IPS-18c (cell line): ENCODE measurements around the gene BCLAF1.
"Not testable (repeated sequence)": the region's sequence is repeated elsewhere in the genome, so short reads cannot be mapped to it uniquely, and the experiment has no call there.

Experiments used
- H3K4me3 ChIP-seq: 2 replicates; pipeline ENCODE4 v1.7.0; 2013; ENCODE audit warnings: low read depth, mild to moderate bottlenecking, low read length, moderate library complexity; ENCODE audit not compliant: insufficient read depth
- H3K9me3 ChIP-seq: one replicate; pipeline ENCODE4 v1.6.1; 2013; ENCODE audit warnings: mild to moderate bottlenecking, low read length, moderate library complexity; ENCODE audit not compliant: control insufficient read depth, insufficient read depth

BCLAF1 gene

DNA sequence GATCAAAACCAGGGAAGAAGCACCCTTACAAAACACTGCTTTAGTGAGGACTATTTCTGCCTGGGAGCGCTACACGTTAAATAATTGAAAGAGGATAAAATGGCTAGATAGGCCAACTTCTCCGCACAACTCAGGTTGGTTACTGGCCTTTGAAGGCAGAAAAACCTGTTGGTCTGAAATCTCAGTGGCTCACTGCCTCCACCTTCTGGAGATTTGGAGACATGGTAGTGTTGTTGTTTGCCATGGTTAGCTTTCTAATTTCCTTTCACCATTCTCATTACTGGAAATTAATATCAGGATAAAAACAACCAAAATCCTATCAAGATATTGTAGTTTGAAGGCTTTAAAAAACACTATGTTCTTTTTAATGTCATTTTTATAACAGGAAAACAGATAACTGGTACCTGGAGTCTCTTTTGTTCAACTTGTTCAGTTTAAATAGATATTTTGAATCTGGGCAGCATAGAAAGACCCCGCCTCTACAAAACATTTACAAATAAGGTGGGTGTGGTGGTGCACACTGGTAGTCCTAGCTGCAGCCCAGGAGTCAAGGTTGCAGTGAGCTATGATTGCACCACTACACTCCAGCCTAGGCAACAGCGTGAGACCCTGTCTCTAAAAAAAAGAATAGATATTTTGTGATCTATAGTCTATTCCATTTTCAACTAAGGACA is 27.5 kb upstream of the BCLAF1 start:
- Histone ChIP-seq H3K4me3 (no peak overlapping the region), H3K9me3 (peaks cover 2% of the 10 kb centered on the region)

GRCh38 chr6:136315594-136315993 is 25.9 kb upstream of the BCLAF1 start:
- peaks cover 3% of the 10 kb centered on the region for H3K9me3 ChIP-seq
- no peak overlapping the region for H3K4me3 ChIP-seq

DNA sequence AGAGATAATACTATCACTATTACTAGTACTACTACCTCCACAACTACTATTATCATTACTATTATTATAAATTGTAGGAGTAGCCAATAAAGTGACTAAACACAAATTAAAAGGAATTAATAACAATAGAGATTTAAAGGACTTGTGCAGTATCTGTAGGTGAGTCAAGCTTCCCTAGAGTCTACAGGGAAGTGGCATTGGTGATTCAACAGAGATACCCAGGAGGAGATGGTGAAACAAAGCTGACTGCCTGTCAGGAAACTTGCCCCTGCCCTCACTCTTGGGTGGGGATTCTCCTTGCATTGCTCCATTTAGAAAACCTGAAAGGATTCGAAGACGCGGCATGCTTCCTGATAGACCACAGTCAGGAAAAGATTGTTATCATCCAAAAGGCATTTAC is 23.3 kb upstream of the BCLAF1 start:
- Histone ChIP-seq H3K9me3 (peaks cover 2% of the 10 kb centered on the region), H3K4me3 (no peak overlapping the region)

- H3K9me3 ChIP-seq: peaks cover 2% of the 10 kb centered on the region
- no peak overlapping the region for H3K4me3 ChIP-seq
These were observed 20.2 kb upstream of the BCLAF1 start for GRCh38 chr6:136309729-136310311.

- peaks cover 2% of the 10 kb centered on the region for H3K9me3 ChIP-seq
- H3K4me3 ChIP-seq: no peak overlapping the region
These were observed 19.5 kb upstream of the BCLAF1 start for GRCh38 chr6:136309171-136309570.

GRCh38 chr6:136308469-136308868 is 18.8 kb upstream of the BCLAF1 start:
- H3K9me3 ChIP-seq, H3K4me3 ChIP-seq: not testable (repeated sequence)

- peaks cover 2% of the 10 kb centered on the region for H3K9me3 ChIP-seq
- no peak overlapping the region for H3K4me3 ChIP-seq
These were observed 17.7 kb upstream of the BCLAF1 start for GRCh38 chr6:136307351-136307750.

DNA sequence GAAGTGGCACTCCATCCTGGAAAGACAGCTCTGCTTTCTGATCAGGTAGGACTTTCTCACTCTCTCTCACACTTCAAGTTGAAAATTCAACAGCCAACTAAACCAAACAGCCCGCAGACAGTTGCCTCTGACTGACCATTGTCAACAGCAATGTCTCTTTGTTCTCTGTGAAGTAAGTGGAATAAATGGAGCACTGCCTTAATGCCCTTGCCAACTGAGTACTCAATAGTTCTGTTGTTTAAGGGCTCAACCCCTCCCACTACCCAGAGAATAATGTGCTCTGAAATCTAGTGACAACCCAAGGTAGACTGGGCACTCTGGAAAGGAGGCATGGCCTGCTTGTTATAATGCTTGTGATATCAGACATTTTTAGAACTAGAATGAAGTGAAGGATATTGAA is 16.8 kb upstream of the BCLAF1 start:
- Histone ChIP-seq H3K4me3 (no peak overlapping the region), H3K9me3 (peaks cover 2% of the 10 kb centered on the region)

DNA sequence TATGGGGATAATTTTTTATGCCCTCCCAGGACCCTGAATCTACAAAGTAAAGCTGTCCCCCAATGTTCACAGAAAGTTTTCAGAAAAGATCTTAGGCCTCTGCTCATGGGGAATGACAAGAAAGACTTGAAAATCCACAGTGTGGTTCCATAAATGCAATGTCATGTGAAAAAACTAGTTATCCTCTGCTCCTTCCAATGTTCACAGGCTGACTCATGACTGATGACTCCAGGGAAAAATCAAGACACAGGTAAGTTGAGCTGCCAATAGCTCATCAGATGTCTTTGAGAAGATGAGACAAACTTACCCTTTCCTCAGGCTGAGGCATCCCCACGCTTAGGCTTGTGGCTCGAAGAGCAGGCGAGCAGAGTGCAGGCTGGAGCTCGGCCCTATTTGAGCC is 14.8 kb upstream of the BCLAF1 start:
- no peak overlapping the region for H3K4me3 ChIP-seq
- no peaks in the 10 kb centered on the region for H3K9me3 ChIP-seq

GRCh38 chr6:136303516-136303915 is 13.9 kb upstream of the BCLAF1 start:
- no peak overlapping the region for H3K4me3 ChIP-seq
- no peaks in the 10 kb centered on the region for H3K9me3 ChIP-seq

DNA sequence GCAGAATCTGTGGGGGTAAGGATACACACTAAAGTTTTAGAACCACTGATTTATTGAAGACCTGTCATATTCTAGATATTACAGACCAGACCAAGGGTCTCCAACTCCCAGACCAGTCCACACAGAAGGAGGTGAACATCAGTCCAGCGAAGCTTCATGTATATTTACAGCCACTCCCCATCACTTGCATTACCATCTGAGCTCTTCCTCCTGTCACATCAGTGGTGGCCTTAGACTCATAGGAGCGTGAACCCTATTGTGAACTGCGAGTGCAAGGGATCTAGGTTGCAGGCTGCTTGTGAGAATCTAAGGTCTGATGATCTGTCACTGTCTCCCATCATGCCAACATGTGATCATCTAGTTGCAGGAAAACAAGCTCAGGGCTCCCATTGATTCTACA is 5.0 kb upstream of the BCLAF1 start:
- Histone ChIP-seq H3K4me3 (no peak overlapping the region), H3K9me3 (no peaks in the 10 kb centered on the region)

GRCh38 chr6:136290410-136291010 is 864 bp upstream of the BCLAF1 start:
- peaks cover 2% of the 10 kb centered on the region for H3K9me3 ChIP-seq
- peak overlapping the region; percentile 100 for H3K4me3 ChIP-seq

DNA sequence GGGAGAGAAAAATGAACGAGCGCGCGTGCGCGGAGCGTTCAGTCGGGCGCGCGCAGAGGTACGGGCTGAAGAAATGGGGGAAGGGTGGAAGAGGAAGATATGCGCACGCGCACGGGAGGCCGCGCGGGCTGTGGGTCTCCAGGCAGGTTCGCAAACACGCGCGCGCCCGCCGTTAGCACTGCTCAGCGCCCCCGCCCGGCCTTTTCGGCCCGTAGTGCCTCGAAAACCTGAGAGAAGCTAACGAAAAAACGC is 393 bp downstream of the BCLAF1 start:
- peaks cover 2% of the 10 kb centered on the region for H3K9me3 ChIP-seq
- peak overlapping the region; percentile 100 for H3K4me3 ChIP-seq

GRCh38 chr6:136288566-136289326 is 900 bp downstream of the BCLAF1 start:
- Histone ChIP-seq H3K4me3 (peak overlapping the region; percentile 100), H3K9me3 (peaks cover 2% of the 10 kb centered on the region)

DNA sequence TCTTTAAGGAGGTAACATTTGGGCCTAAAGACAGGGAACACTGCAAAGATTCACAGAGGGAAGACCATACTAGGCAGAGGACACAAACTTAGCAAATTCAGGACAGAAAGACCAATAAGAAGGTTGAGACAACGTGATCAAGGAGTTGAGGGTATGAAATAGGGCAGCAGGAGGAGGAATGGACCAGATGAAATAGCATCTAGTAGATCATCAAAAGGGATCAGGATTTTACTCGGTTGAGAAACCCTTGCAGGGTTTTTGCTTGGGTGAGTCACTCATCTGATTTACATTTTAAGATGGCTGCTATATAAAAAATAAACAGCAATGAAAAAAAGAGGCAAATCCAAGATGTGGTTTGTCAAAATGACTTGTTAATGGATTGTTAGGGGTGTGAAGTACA is 4.7 kb downstream of the BCLAF1 start:
- H3K4me3 ChIP-seq: no peak overlapping the region

GRCh38 chr6:136282906-136283305 is 6.7 kb downstream of the BCLAF1 start:
- Histone ChIP-seq H3K9me3 (no peaks in the 10 kb centered on the region), H3K4me3 (no peak overlapping the region)

More for the DNA sequence above, 4.7 kb downstream of the BCLAF1 start:
- peaks cover 2% of the 10 kb centered on the region for H3K9me3 ChIP-seq

- Histone ChIP-seq H3K9me3 (no peaks in the 10 kb centered on the region), H3K4me3 (no peak overlapping the region)
These were observed 9.5 kb downstream of the BCLAF1 start for GRCh38 chr6:136280032-136280609.

DNA sequence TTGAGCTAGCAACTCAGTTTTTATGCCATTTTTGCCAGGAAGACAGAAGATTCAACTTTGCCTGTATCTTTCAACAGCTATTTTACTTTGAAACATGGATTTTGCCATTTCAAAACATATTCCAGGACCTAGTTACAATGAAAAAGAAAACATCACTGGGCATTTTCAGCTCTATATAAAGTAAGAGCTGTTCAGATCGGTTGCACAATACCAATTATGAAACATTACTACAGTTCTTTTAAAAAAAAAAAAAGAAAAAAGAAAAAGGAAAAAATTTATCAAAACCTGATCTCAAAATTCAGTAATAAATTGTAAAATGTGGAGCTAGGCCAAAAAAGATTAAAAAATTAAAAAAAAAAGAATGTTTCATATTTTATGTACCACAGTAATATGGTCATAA is 15.6 kb downstream of the BCLAF1 start:
- H3K9me3 ChIP-seq: no peaks in the 10 kb centered on the region
- no peak overlapping the region for H3K4me3 ChIP-seq
